Esophagus muscularis mucosa (tissue), 4 donors: ENCODE results near the gene TOMM5. TPM values are rescaled to one million over a fixed set of nuclear protein-coding genes. Genes with fewer than 3 reads are reported as not detected.

Experiments used
- DNase-seq: peaks from one replicate; pipeline ENCODE4 v3.0.0-alpha.2; 2017; ENCODE audit errors: extremely low spot score
- H3K27ac ChIP-seq, 4 donors: fragments of 200-600 bp; sonication (generic); replicated peaks in 1 of 4; 1 replicate in 3 of 4; 2 replicates in 1 of 4; pipeline ENCODE4 v1.5.1; 2016 to 2019; ENCODE audit warnings: mild to moderate bottlenecking in 1 of 4
- H3K27me3 ChIP-seq, 4 donors: fragments of 200-600 bp; sonication (generic); one replicate each; pipeline versions ENCODE4 v1.5.1 to v1.6.0; 2016 to 2019
- H3K36me3 ChIP-seq, 4 donors: fragments of 200-600 bp; sonication (generic); one replicate each; pipeline ENCODE4 v1.5.1; 2016 to 2019
- H3K4me1 ChIP-seq, 4 donors: fragments of 200-600 bp; sonication (generic); one replicate each; pipeline ENCODE4 v1.5.1; 2016 to 2019
- H3K4me3 ChIP-seq, 4 donors: fragments of 200-600 bp; sonication (generic); 1 replicate in 2 of 4; 2 replicates in 2 of 4; pipeline ENCODE4 v1.5.1; 2016 to 2019; ENCODE audit warnings: mild to moderate bottlenecking in 4 of 4, moderate library complexity in 1 of 4
- H3K9me3 ChIP-seq, 4 donors: fragments of 200-600 bp; sonication (generic); 1 replicate in 3 of 4; 2 replicates in 1 of 4; pipeline ENCODE4 v1.5.1; 2016 to 2019
- CTCF ChIP-seq, 3 experiments: fragments of 200-600 bp in 2 of 3; fragments of 450-650 bp in 1 of 3; sonication (generic) in 2 of 3; IDR thresholded peaks; one replicate each; pipeline ENCODE4 v1.5.1; 2017 to 2019; ENCODE audit warnings: antibody characterized with exemption in 3 of 3, mild to moderate bottlenecking in 2 of 3, moderate library complexity in 1 of 3
- EP300 ChIP-seq: sonication (generic); formaldehyde crosslinking; IDR thresholded peaks from one replicate; pipeline ENCODE4 v1.6.1; 2017; ENCODE audit warnings: antibody characterized with exemption
- POLR2A ChIP-seq: fragments of 450-650 bp; IDR thresholded peaks from one replicate; pipeline ENCODE4 v1.6.1; 2017; ENCODE audit warnings: antibody characterized with exemption, moderate library complexity, mild to moderate bottlenecking, low read depth
- POLR2AphosphoS5 ChIP-seq, 2 donors: sonication (generic); formaldehyde crosslinking; IDR thresholded peaks; one replicate each; pipeline ENCODE4 v1.6.1; 2017; ENCODE audit warnings: antibody characterized with exemption in 2 of 2
- WGBS: methylation state at CpG from one replicate; pipeline ENCODE4 v1.1.5; 2018; 5-methylcytosine and 5-hydroxymethylcytosine counted together
- intact Hi-C: fragments of 100-400 bp; cut with DNase I; formaldehyde crosslinking; loops from one replicate; pipeline ENCODE4 v1.15.1; 2023
- total RNA-seq, 4 donors: library from RNA; depleted of rRNA; stranded (reverse); fragments of >200 nt; gene quantifications; one replicate each; pipeline versions ENCODE4 v1.1.0 to v1.2.1, GENCODE V29; 2016

TOMM5 gene
- total RNA-seq, 4 donors from 2014 or later: 55.7 to 84.3 (median 62.5) TPM

GRCh38 chr9:37564916-37565315 is 27.5 kb downstream of the TOMM5 start:
- no peak for TF ChIP-seq POLR2AphosphoS5 (IDR thresholded peaks at IDR 0.05)
- TF ChIP-seq POLR2A: no peak
- no peak for DNase-seq
- 87% methylated on average over 4 of the region's 4 CpGs for WGBS
- no peak overlapping the region for H3K4me3 ChIP-seq
- peaks cover 0 to 8% (median 0%) of the 10 kb centered on the region in 4 donors for H3K36me3 ChIP-seq
- H3K9me3 ChIP-seq: no peaks in the 10 kb centered on the region
- no peaks in the 10 kb centered on the region for H3K27me3 ChIP-seq
- no peaks in the 10 kb centered on the region for H3K4me1 ChIP-seq
- H3K27ac ChIP-seq: no peak overlapping the region
- intact Hi-C loops: no loop called here

- Histone ChIP-seq H3K27me3 (no peaks in the 10 kb centered on the region), H3K4me1 (no peaks in the 10 kb centered on the region), H3K9me3 (no peaks in the 10 kb centered on the region), H3K36me3 (peaks cover 0 to 8% (median 0%) of the 10 kb centered on the region in 4 donors), H3K4me3 (no peak overlapping the region), H3K27ac (no peak overlapping the region)
- 62% methylated on average over 3 of the region's 3 CpGs for WGBS
- intact Hi-C loops: no loop called here
- DNase-seq: no peak
- TF ChIP-seq POLR2A (no peak), POLR2AphosphoS5 (IDR thresholded peaks at IDR 0.05) (no peak), EP300 (no peak), CTCF (IDR thresholded peaks at IDR 0.05) (no peak)
Observed at GRCh38 chr9:37563806-37564513, 28.4 kb downstream of the TOMM5 start.

GRCh38 chr9:37562826-37563225 is 29.6 kb downstream of the TOMM5 start:
- Histone ChIP-seq H3K27ac (no peak overlapping the region), H3K4me3 (no peak overlapping the region), H3K4me1 (no peaks in the 10 kb centered on the region), H3K9me3 (no peaks in the 10 kb centered on the region), H3K27me3 (no peaks in the 10 kb centered on the region), H3K36me3 (peaks cover 0 to 8% (median 0%) of the 10 kb centered on the region in 4 donors)
- TF ChIP-seq POLR2A (no peak), POLR2AphosphoS5 (IDR thresholded peaks at IDR 0.05) (no peak), CTCF (IDR thresholded peaks at IDR 0.05) (no peak), EP300 (no peak)
- DNase-seq: no peak
- intact Hi-C loops: no loop called here
- 82% methylated on average over 1 of the region's 1 CpG for WGBS

- H3K9me3 ChIP-seq: no peaks in the 10 kb centered on the region
- H3K36me3 ChIP-seq: peaks cover 0 to 8% (median 0%) of the 10 kb centered on the region in 4 donors
- no peak for DNase-seq
- no peaks in the 10 kb centered on the region for H3K4me1 ChIP-seq
- no peak for TF ChIP-seq POLR2AphosphoS5 (IDR thresholded peaks at IDR 0.05)
- TF ChIP-seq EP300: no peak
- TF ChIP-seq POLR2A: no peak
- TF ChIP-seq CTCF (IDR thresholded peaks at IDR 0.05): no peak
- no peak overlapping the region for H3K4me3 ChIP-seq
- no peaks in the 10 kb centered on the region for H3K27me3 ChIP-seq
- H3K27ac ChIP-seq: no peak overlapping the region
- 90% methylated on average over 2 of the region's 2 CpGs for WGBS
- intact Hi-C loops: no loop called here
Observed at GRCh38 chr9:37561682-37562081, 30.7 kb downstream of the TOMM5 start.

GRCh38 chr9:37559855-37560592 is 32.4 kb downstream of the TOMM5 start:
- Histone ChIP-seq H3K27ac (no peak overlapping the region), H3K27me3 (no peaks in the 10 kb centered on the region), H3K36me3 (peaks cover 0 to 8% (median 0%) of the 10 kb centered on the region in 4 donors), H3K4me1 (no peaks in the 10 kb centered on the region), H3K4me3 (no peak overlapping the region), H3K9me3 (no peaks in the 10 kb centered on the region)
- 95% methylated on average over 5 of the region's 5 CpGs for WGBS
- TF ChIP-seq POLR2AphosphoS5 (IDR thresholded peaks at IDR 0.05) (no peak), POLR2A (no peak)
- intact Hi-C loops: no loop called here
- DNase-seq: no peak
